Stimulated activated CD4-positive, alpha-beta T cell treated with anti-CD3 and anti-CD28 coated beads, Interleukin-15, amount 100 ng/mL, for 1 hour (primary cell): ENCODE measurements around the gene CUL1.

Experiments
- DNase-seq, 2 donors: peaks; one replicate each; pipeline ENCODE4 v3.0.0-alpha.2; 2020; ENCODE audit warnings: low read depth in 1 of 2, low spot score in 1 of 2

The CUL1 gene

GRCh38 chr7:148717266-148717793 is 18.6 kb downstream of the CUL1 start:
- DNase-seq: no peak

GRCh38 chr7:148718431-148718830 is 19.7 kb downstream of the CUL1 start:
- no peak for DNase-seq

- no peak for DNase-seq
These were observed 21.1 kb downstream of the CUL1 start for GRCh38 chr7:148719753-148720152.

- no peak for DNase-seq
These were observed 21.8 kb downstream of the CUL1 start for GRCh38 chr7:148720472-148720871.

- DNase-seq: no peak
These were observed 22.7 kb downstream of the CUL1 start for GRCh38 chr7:148721390-148721789.

- no peak for DNase-seq
These were observed 23.9 kb downstream of the CUL1 start for GRCh38 chr7:148722340-148723165.

- DNase-seq: no peak
These were observed 24.5 kb downstream of the CUL1 start for GRCh38 chr7:148723166-148723559.

GRCh38 chr7:148723846-148724245 is 25.1 kb downstream of the CUL1 start:
- DNase-seq: no peak

GRCh38 chr7:148726385-148726784 is 27.7 kb downstream of the CUL1 start:
- no peak for DNase-seq

GRCh38 chr7:148727501-148728278 is 29.0 kb downstream of the CUL1 start:
- no peak for DNase-seq

- DNase-seq: no peak
These were observed 31.5 kb downstream of the CUL1 start for GRCh38 chr7:148729984-148730733.

GRCh38 chr7:148732862-148733261 is 34.2 kb downstream of the CUL1 start:
- DNase-seq: no peak

GRCh38 chr7:148733496-148733895 is 34.8 kb downstream of the CUL1 start:
- no peak for DNase-seq

- DNase-seq: no peak
These were observed 36.4 kb downstream of the CUL1 start for GRCh38 chr7:148735141-148735540.

GRCh38 chr7:148735967-148736366 is 37.3 kb downstream of the CUL1 start:
- no peak for DNase-seq

- DNase-seq: no peak
These were observed 40.2 kb downstream of the CUL1 start for GRCh38 chr7:148738737-148739535.

- no peak for DNase-seq
These were observed 47.4 kb downstream of the CUL1 start for GRCh38 chr7:148746135-148746534.

- DNase-seq: no peak
These were observed 48.6 kb downstream of the CUL1 start for GRCh38 chr7:148747274-148747673.

GRCh38 chr7:148750442-148751355 is 52.0 kb downstream of the CUL1 start:
- DNase-seq: no peak

GRCh38 chr7:148753224-148753623 is 54.5 kb downstream of the CUL1 start:
- DNase-seq: no peak
